HG03175 (cell line): Measurements from ENCODE around the gene PPP1R3E.
"Not testable (repeated sequence)": the region's sequence is repeated elsewhere in the genome, so short reads cannot be mapped to it uniquely, and the experiment has no call there.

Source experiments
- ATAC-seq: cut with Tn5 transposase; IDR thresholded peaks from one replicate; pipeline ENCODE4 v1.9.1; 2021; ENCODE audit warnings: mild to moderate bottlenecking, moderate library complexity; ENCODE audit not compliant: unreplicated experiment

The PPP1R3E gene

DNA sequence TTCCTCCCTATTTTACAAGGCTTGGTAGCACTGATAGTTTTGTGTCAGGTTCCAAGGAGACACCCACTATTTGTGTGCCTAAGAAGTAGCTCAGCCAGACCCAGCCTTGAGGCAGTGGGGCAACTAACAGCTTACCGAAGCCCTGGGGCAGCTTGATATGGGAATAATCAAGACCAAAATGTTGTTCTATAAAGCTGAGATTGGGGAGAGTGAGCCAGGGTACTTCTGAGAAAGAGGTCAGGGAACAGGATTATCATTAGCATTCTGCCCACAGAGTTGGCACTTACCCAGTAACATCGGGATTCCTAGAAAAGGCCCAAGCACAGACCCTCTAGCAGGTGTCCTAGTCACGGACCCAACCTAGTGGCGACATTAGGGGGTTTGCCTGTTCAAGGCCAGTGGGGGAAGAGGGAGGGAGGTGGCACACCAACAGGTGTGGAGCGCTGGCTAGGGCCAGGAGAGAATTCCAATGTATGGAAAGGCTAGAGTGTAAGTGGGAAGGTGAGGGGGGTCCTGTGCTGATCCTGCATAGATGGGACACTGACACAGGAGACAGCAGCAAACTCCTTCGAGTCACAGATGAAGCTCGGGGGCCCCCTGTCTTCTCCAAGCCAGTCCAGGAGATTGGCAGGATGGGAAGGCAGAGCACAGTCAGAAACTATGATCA lies 4.9 kb downstream of the PPP1R3E start:
- no peak for ATAC-seq

GRCh38 chr14:23297096-23297495 lies 5.6 kb downstream of the PPP1R3E start:
- ATAC-seq: no peak

- ATAC-seq: no peak
Observed at GRCh38 chr14:23296012-23296777, 6.5 kb downstream of the PPP1R3E start.

DNA sequence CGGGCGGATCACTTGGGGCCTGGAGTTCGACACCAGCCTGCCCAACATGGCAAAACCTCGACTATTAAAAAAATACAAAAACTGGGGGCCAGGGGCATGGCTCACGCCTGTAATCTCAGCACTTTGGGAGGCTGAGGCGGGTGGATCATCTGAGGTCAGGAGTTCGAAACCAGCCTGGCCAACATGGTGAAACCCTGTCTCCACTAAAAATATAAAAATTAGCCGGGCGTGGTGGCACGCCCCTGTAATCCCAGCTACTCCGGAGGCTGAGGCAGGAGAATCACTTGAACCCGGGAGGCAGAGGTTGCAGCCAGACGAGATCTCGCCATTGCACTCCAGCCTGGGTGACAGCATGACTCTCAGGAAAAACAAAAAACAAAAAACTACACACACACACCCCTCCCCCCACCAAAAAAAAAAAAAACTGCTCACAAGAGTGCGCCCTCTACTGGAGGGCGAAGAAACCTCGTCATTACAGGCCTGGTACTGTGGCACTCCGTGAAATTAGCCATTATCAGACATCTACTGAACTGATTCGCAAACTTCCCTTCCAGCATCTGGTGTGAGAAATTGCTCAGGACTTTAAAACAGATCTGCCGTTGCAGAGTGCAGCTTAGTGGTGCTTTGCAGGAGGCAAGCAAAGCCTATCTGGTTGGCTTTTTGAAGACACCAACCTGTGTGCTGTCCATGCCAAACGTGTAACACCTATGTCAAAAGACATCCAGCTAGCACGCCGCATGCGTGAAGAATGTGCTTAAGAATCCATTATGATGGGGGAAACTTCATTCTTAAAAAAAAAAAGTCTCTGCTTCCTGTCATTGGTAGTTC lies 7.7 kb downstream of the PPP1R3E start:
- peak; percentile 57 for ATAC-seq

DNA sequence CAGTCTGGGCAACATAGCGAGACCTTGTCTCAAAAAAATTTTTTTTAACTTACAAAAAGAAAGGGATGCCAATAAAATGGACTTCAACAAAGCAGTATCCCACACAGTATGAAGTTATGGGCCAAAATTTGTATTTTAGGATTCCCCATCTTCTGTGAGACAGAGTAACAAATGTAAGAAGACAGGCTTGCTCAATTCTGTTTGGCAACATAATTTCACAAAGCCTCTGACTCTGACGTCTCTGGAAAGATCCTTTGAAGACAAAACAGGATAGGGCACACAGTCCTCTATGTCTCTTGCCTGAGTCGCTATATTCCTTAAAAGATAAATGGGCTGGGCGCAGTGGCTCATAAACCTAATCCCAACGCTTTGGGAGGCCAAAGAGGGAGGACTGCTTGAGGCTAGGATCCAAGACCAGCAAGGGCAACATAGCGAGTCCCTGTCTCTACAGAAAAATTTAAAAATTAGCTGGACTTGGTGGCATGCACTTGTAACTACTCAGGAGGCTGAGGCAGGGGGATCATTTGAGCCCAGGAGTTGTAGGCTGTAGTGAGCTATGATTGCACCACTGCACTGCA lies 15.7 kb downstream of the PPP1R3E start:
- ATAC-seq: no peak

GRCh38 chr14:23286020-23286901 lies 16.4 kb downstream of the PPP1R3E start, which contains the start of gene HOMEZ:
TSS of gene HOMEZ (minus strand) at chr14:23286132. CDS start at chr14:23285952, 180 bp downstream.
- peak; percentile 98 for ATAC-seq

DNA sequence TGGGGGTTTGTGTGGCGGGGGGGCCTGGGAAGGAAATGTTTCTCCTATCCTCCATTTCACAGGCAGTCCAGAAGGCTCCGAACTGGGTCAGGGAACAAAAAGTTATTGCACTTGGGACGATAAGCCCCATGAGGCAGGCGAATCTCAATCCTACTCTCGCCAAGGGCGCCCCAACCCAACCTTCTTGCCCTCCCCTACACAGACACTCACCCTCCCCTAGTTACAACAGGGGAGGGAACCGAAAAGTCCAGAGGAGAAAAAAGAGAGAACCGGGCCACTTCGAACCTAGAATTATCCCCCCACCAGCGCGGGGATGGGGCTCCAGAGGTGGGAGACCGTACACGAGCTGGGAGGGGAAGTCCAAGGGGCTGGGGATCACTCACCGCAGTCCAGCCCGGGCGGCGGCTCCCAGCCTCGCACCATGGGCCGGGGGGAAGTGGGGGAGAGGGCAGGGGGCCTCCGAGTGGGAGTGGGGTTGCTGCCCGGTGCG lies 17.1 kb downstream of the PPP1R3E start:
- peak; percentile 23 for ATAC-seq

DNA sequence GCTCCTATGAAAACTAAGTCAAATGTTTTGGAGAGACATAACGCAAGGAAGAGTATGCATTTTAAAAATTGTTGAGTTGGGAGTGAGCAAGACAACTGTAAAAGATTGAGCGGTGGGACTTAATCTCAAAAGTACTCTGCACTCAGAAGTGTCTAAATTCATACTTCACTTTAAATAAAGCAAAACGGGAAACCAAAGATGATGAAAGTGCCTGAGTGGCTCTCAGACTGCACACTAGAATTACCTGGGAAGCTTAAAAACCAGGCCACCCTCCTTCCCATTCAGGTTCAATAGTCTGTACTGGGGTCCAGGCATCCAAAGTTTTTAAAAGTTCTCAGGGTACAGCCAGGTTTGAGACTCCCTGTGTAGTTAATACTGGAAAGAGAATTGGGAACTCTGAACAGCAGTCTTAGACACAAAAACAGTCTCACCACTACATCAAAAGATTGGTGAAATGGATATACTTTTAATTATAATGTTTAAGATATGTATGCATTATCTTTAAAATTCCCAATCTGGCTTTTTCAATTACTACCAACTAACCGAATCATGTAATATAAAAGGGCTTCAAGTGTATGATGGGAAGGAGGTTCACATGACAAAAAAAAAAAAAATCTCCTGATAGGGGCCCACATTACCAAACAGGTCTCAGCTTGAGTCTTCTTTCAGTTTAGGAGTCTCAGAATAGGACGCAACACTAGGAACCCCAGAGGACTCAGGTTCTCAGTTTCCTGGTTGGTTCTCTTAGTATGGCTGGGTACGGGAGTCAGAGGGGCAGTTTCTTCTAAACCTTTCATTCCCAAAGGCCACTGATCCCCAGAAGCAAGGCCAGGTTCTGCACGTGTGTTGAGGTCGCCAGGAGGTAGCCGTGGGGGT lies 17.8 kb downstream of the PPP1R3E start:
- no peak for ATAC-seq

GRCh38 chr14:23281247-23281646 lies 21.4 kb downstream of the PPP1R3E start:
- ATAC-seq: no peak

GRCh38 chr14:23277928-23278327 lies 24.7 kb downstream of the PPP1R3E start:
- not testable (repeated sequence) for ATAC-seq

DNA sequence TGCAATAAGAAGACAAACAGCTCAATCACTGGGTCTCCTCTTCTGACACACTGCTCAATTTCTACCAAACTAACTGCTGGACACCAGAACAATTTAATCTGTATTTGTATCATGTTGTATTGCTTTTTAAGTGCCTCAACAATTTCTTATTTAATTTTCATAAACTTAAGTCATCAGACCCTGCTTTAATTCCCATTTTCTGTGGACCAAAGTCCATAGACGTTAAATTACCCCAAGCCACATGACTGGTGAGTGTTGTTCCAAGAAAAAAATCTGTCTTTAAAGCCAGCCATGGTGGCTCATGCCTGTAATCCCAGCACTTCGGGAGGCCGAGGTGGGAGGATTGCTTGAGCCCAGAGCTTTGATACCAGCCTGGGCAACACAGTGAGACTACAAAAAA lies 25.5 kb downstream of the PPP1R3E start:
- ATAC-seq: no peak

GRCh38 chr14:23275412-23275811 lies 27.2 kb downstream of the PPP1R3E start:
- no peak for ATAC-seq

DNA sequence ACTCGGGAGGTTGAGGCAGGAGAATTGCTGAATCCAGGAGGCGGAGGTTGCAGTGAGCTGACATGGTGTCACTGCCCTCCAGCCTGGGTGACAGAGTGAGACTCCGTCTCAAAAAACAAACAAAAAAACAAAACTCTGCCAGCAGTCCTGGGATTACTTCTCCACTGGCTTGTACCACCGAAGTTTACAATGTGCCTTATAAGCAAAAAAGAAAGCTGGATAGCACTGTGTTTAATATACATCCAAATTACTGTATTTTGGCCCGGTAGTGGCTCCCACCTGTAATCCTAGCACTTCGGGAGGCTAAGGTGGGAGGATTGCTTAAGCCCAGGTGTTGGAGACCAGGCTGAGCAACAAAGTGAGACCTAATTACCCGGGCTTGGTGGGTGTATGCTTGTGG lies 33.5 kb downstream of the PPP1R3E start:
- no peak for ATAC-seq

GRCh38 chr14:23260849-23261248 lies 41.8 kb downstream of the PPP1R3E start:
- ATAC-seq: not testable (repeated sequence)

DNA sequence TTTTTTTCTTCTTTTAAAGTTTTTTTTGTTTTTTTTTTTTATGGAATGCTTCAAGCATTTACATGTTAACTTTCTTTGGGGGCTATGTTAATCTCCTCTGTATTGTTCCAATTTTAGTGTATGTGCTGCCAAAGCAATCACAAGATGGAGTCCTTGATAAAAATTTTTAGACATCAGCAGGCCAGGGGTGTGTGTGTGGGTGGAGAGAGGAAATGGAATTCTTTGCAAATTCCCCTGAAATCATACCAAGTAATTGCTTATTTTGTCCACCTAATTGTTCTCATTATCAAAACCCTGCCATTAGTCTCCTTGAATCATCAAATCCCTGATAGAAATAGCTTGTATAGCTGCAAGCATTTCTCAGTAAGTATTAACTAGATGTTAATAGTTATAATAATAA lies 43.2 kb downstream of the PPP1R3E start:
- no peak for ATAC-seq

DNA sequence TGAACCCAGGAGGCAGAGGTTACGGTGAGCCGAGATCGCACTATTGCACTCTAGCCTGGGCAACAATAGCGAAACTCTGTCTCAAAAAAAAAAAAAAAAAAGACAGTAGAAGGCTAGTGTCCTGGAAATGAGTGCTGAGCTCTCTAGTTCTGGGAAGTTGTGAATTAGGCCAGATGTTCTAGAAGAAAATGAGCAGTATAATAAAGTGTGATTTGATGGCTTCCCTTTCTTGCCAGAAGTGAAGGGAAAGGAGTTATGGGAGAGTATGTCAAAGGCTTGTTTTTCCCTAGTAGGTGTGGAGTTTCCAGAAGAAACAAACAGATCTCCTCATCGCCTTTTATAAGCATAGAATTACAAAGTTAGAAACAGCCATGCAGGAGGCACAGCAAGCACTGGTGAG lies 44.4 kb downstream of the PPP1R3E start:
- no peak for ATAC-seq

- no peak for ATAC-seq
Observed at GRCh38 chr14:23252420-23253333, 50.0 kb downstream of the PPP1R3E start.

DNA sequence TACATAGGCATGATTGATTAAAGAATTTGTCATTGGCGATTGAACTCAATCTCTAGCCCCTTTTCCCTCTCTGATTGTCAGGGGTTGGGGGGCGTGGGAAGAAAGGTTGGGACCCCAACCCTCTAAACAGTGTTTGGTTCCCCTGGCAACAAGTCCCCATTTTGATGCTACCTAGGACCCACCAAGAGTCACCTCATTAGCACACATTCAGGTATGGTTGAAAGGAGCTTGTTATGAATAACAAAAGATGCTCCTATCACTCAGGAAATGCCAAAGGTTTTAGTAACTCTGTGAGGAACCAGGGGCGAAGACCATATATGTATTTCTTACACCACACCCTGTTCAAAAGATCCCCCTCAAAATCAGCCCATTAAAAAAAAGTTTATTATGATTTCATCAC lies 50.7 kb downstream of the PPP1R3E start:
- no peak for ATAC-seq
